Activated T-helper 1 cell treated with Interleukin-2 at 50 U/mL for 16 hours (primary cell): Measurements from ENCODE around the gene RBM10.

Experiments
- DNase-seq: peaks from one replicate; pipeline ENCODE4 v3.0.0-alpha.2; 2020; ENCODE audit warnings: low read depth

Gene RBM10

DNA sequence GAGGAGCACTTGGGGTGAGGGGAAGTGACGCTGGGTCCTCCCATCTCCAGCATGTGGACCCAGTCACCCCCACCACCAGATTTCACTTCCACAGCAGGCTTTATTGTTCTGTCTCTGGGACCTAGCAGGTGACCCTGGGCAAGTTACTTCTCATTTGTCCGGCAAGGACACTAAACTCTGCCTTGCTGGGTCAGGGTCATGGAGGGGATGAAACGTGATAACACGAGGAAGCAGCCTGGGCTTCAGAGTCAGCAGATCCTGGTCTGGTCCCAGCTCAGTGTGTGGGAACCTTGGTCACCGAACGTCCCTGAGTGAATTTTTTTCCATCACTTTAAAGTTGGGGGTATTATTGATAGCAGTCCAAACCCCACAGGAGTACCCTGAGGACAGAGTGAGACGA is 52.5 kb downstream of the RBM10 start:
- DNase-seq, result no peak

DNA sequence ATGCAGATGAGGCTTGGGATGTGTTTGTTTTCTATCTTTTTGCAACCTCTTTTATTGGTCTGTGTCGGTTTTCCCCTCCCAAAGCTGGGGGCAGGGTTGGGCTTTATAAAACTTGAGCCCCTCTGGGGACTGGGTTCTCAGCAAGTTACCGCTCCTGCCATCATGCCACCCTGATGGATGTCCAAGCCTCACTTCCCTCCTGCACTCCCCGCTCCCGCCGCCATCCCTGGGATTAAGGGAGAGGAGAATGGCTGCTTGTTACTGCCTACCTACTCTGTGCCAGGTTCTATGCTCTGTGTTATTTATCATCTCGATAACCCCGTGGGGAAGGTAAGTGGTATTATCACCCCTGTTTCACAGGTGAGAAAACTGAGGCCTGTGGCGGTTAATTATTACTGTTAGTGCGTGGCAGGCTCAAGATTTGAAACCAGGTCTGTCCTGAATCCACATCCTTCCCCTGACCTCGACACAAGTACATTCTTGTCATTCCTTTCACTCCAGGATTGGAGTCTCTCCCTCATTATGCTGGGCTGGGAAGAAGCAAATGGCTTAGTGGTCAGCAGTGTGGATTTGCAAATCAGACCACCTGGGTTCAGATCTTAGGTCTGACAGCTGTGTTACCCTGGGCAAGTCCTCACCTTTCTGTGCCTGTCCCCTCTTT is 53.1 kb downstream of the RBM10 start:
- DNase-seq, result no peak

DNA sequence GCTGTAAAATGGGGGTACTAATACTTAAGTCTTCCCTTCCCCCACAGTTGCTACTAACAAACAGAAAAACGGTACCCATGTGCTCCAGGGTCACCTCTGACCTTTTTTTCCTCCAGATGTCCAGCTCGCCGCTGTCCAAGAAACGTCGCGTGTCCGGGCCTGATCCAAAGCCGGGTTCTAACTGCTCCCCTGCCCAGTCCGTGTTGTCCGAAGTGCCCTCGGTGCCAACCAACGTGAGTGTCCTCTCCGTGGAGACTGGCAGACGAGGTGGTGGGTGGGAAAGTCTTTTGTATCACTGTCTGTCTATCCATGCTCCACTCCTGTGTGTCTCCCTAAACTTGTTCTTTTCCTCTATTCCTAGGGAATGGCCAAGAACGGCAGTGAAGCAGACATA is 53.7 kb downstream of the RBM10 start:
- DNase-seq, result no peak

DNA sequence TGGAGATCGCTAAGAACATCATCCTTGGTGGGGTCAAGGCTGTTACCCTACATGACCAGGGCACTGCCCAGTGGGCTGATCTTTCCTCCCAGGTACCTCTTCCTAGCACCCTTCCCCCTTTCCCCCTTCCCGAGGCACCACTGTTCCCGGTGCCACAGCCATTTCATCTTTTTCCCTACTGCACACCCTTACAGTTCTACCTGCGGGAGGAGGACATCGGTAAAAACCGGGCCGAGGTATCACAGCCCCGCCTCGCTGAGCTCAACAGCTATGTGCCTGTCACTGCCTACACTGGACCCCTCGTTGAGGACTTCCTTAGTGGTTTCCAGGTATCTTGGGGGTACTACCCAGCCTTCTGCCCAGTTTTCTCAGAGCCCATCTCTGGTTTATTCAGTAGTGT is 54.3 kb downstream of the RBM10 start:
- no peak for DNase-seq

DNA sequence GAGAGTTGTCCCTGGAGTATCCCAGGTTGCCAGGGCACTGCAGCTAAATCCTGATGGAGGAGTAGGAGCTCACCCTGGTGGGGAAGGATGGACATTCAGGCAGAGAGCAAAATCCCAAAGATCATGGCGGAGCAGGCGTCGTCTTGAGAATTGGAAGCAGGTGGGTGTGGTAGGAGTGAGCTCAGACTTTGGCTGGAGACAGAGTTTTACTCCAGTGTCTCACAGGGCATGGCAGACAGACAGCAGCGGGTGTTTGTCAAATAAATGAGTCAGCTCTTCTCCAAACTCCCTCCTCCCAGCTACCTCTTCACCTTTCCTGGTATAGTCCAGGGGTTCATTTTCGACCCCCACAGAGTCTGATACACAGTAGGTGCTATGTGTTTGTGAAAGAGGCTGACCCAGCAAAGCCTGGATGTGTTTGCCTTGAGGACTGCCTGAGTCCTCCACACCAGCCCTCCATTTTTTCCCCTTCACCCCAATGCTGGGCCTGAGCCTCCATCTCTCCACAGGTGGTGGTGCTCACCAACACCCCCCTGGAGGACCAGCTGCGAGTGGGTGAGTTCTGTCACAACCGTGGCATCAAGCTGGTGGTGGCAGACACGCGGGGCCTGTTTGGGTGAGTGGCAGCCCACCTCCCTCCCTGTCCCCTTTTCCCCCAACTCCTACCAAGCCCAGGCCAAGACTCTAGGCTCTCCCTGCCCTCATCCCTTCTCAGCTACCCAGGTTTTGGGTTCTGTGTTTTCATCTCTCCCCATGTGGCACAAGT is 55.5 kb downstream of the RBM10 start:
- DNase-seq, result no peak

DNA sequence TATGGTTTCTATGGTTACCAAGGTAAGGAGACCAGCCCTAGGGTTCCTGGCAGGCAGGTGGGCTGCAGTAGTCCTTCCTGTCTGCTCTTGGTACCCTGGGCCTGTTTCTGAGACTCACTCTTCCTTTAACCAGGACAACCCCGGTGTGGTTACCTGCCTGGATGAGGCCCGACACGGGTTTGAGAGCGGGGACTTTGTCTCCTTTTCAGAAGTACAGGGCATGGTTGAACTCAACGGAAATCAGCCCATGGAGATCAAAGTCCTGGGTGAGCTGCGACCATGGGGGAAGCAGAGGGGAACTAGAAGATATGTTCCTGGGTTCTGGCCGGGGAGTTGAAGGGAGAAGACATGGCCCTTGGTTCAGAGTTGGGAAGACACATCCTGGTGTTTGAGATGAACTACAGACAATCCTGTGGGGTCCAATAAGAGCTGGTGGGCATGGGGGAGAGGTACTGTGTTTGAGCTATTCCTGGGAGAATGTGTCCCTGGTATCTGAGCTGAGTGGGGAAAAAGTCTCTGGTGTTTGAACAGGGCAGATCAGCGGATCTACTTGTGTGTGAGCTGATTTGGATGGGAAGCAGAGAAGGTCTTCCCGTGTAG is 56.4 kb downstream of the RBM10 start:
- no peak for DNase-seq

DNA sequence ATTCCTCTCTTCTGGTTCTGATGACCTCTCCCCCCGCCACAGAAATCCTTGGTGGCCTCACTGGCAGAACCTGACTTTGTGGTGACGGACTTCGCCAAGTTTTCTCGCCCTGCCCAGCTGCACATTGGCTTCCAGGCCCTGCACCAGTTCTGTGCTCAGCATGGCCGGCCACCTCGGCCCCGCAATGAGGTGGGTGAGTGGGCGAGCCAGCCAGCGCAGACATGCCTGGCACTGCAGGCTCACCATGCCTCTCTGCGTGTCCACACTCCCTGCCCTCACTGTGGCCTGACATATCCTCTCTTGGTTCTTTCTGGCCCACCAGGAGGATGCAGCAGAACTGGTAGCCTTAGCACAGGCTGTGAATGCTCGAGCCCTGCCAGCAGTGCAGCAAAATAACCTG is 57.3 kb downstream of the RBM10 start:
- DNase-seq, result no peak

DNA sequence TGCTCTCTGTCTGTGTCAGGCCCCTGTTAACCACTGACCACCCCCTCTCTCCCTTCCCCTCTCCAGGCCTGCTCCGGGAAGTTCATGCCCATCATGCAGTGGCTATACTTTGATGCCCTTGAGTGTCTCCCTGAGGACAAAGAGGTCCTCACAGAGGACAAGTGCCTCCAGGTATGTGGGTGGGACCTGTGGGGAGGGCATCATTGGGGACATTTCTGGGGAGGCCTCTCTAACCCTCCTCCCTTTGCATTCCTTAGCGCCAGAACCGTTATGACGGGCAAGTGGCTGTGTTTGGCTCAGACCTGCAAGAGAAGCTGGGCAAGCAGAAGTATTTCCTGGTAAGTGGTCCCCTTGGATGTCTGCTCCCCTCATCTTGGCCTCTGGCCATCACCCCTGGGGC is 57.9 kb downstream of the RBM10 start:
- DNase-seq, result no peak

DNA sequence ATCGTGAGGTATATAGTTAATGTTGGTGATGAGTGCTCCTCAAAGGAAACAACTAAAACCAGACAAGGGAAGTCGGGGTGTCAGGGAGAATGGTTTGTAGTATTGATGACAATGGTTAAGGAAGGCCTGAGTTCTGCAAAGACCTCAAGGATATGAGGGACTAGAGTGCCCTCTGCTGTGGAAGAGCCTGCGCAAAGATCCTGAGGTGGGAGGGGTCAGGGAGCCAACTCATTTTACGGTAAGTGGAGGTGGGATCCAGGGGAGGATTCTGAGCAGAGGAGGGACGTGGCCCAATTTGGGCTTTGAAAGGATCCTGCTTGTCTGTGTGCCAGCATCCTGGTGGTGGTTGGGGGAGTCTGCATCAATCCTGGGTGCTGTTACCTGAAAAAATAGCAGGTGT is 59.9 kb downstream of the RBM10 start:
- no peak for DNase-seq

DNA sequence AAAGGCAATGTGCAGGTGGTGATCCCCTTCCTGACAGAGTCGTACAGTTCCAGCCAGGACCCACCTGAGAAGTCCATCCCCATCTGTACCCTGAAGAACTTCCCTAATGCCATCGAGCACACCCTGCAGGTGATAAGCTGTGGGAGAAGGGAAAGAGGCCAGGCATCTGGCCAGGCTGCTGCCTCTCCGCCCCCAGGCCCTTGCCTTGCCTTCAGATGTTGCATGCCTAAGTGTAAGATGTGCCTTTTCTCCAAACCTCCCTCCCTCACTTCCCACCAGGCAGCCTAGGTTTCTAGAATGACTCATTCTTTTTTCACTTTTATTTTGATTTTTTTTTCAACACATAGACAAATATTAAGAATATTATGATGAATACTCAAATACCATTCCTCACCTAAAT is 61.3 kb downstream of the RBM10 start:
- no peak for DNase-seq

DNA sequence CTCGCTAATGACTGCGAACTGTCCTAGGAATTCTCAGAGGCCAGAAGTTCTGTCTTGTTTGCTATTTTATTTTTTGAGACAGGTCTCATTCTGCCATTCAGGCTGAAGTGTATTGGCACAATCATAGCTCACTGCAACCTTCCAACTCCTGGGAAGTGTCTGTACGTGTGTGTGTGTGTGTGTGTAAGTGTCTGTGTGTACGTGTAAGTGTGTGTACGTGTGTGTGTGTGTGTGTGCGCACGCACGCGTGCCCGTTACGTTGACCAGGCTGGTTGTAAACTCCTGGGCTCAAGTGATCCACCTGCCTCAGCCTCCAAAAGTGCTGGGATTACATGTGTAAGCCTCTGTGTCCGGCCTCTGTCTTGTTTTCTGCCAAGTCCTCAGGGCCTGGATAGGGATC is 63.1 kb downstream of the RBM10 start:
- no peak for DNase-seq

DNA sequence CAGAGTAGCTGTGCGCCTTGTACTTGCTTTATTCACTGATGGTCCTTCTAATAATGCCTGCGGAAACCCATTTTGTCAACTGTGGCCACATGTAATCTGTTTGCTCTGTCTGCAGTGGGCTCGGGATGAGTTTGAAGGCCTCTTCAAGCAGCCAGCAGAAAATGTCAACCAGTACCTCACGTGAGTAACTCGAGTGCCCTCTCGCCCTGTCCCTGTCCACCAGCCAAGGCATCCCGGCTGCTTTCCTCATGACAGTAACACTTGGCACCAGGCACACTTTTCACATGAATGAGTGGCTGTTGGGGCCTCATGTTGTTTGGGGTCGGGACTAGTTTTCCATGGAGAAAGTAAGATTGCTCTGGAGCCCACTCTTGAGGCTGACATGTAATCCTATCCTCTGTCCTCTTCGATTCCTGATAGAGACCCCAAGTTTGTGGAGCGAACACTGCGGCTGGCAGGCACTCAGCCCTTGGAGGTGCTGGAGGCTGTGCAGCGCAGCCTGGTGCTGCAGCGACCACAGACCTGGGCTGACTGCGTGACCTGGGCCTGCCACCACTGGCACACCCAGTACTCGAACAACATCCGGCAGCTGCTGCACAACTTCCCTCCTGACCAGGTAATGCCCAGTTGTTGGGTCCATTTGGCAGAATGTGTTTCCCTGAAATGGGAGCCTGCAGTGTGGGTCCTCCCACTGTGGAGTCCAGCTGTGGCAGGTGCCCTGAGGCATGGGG is 64.7 kb downstream of the RBM10 start:
- no peak for DNase-seq

DNA sequence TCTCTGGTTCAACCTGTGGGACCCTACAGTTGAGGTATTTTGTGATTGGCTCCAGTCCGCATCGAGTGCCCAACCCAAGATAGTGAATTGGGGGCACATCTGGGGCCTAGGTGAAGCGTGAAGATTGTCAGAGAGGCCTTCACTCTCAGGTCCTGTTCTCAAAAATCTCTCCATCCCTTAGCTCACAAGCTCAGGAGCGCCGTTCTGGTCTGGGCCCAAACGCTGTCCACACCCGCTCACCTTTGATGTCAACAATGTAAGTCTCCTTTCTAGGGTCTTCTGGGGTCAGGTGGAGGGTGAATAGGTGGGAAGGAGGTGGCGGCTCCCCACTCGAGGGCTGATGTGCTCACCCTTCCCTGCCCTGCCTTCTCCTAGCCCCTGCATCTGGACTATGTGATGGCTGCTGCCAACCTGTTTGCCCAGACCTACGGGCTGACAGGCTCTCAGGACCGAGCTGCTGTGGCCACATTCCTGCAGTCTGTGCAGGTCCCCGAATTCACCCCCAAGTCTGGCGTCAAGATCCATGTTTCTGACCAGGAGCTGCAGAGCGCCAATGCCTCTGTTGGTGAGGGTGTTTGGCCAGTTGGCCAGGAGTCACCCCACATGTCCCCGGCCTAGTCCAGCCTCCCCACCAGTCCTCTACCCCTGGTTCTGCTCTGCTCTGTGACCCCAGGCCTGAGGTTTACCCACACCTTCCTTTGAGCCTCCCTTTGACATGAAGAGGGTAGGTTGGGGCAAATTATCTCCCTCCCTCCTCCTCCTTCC is 65.8 kb downstream of the RBM10 start:
- no peak for DNase-seq

DNA sequence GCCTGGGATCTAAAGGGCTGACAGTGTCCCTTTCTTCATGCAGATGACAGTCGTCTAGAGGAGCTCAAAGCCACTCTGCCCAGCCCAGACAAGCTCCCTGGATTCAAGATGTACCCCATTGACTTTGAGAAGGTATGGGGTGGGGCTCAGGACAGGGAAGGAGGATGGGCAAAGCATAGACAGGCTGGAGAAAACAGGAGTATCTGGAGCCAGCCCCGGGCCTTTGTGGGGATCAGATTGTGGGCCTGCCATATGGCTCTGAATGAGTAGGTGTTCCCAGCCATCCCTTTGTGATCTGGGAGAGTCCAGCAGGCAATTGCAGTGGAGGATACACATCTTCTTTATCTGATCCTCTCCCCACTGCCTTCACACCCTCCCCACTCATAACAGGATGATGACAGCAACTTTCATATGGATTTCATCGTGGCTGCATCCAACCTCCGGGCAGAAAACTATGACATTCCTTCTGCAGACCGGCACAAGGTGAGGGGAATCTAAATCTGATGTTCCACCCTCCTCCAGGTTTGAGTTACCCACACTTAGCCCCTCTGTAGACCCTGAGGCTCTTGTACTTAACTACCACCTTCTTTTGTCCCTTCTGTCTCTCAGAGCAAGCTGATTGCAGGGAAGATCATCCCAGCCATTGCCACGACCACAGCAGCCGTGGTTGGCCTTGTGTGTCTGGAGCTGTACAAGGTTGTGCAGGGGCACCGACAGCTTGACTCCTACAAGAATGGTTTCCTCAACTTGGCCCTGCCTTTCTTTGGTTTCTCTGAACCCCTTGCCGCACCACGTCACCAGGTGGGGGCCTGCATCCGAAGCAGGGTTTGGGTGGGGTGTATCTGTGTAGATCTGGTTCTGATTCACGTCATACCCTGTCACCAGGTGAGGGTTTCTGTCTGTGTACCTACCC is 67.6 kb downstream of the RBM10 start:
- no peak for DNase-seq

DNA sequence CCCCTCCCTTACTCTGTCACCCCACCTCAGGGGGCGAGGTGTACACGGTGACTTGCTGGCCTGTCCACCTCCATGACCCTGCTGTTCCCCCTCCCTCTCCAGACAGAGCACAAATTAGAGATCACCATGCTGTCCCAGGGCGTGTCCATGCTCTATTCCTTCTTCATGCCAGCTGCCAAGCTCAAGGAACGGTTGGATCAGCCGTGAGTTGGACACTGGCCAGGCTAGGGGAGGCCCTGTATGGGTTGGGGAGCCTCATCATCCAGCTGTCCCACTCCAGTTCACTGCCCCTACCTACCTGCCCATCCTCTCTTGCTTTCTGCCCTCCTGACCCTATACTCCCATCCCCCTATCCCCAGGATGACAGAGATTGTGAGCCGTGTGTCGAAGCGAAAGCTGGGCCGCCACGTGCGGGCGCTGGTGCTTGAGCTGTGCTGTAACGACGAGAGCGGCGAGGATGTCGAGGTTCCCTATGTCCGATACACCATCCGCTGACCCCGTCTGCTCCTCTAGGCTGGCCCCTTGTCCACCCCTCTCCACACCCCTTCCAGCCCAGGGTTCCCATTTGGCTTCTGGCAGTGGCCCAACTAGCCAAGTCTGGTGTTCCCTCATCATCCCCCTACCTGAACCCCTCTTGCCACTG is 69.5 kb downstream of the RBM10 start:
- no peak for DNase-seq

DNA sequence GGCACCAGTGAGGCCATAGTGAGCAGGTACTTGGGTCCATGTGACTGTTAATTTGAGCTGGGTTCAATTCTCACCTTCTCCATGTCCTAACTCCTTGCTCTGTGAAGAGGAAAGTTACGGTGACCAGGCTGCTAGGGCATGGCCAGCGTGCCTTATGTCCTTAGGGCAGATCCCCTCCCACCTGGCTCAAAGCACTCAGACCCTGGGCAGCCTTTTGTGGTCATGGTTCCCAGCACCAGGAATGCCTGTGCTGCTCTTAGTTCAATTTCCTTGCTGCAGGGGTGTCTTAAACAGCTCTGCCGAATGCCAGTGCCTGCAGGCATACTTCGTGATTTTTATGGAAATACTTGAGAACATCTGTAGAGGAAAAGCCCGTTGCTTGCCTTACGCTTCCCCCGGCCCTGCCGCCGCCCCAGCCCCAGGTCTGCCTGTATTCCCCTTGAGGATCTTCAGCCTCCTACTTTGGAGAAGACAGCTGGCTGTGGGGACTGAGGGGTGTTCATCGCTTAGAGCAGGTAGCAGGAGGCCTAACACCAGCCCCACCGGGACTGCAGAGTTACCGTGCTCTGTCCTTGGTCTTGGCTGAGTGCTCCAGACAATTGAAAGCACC is 70.4 kb downstream of the RBM10 start:
- no peak for DNase-seq

DNA sequence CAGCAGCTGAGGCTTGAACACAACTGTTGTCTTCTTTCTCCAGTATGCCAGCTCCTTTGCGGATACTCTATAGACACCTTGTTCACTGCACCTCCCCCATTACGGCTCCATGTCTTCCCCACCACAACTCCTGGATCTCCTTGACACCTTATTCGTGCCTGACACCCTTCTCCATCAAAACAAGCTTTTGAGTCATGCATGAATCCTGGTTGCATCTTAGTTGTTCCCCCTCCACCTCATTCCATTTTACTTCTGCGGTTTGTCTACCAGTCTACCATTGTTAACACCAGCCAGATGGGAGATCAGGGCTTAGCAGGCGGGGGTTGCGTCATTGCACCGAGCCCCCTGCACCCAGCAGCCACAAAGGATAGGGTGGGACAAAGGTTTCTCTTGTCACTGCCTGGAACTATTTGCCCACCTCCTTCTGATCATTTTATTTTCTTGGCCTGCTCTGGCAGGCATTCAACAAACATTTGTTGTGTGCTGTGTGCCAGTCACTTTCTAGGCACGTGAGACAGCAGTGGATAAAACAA is 71.4 kb downstream of the RBM10 start:
- DNase-seq, result no peak

DNA sequence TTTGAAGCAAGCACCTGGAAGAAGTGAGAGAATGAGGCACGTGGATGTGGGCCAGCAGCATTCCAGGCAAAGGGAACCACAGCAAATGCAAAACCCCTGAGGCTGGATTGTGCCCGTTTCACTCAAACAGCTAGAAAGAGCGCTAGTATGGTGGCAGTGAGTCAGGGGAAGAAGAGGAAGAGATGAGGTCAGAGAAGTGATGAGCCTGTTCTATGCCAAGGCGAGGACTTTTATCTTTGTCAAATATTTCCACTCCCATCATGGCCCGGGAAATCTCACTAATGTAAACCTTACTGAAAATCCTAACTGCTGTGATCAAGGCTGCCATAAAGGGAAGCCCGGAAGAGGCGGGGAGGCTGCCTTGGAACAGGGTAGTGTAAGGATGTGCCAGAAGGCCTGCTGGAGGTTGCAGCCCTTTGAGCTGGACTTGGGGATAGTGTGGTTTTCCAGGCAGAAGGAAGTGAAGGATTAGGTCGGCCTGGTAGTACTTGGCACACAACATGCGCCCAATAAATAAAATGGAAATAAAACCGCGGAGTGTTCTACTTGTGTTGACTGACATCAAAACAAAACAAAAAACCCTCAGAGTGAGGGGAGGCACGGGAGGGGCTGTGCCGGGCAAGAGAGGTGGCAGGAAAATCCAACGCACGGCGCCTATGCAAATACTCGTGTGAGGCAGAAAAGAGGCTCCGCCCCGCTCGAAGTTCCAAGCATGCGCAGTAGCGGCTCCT is 72.3 kb downstream of the RBM10 start:
- DNase-seq, result no peak

DNA sequence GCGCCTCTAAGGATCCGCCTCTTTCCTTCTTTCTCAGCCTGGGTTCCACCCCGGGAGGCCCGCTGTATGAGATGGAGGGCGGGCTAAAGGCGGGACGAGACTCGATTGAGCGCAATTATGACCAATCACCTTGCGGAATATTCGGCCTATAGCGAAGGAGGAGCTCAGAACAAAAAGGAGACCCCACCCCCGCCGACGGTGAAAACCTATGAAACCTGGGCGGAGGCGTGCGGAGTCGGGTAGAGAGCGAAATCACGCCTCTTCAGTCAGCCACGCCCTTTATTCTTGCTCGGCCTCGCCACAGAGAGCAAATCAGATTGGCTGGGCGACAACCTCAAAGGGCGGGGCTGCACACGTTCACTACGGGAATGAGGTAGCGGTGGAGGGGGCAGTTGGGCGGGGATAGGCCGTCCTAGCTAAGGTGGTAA is 72.8 kb downstream of the RBM10 start:
- DNase-seq, result peak; percentile 94
